GM12875 (cell line): Measurements from ENCODE around the gene ATAD1.

Source experiments
- H3K4me3 ChIP-seq: one replicate; pipeline ENCODE4 v1.5.1; 2011; ENCODE audit warnings: low read depth, low read length, control low read depth
- TF ChIP-seq, protein P1 (sequence below): IDR thresholded peaks from 2 replicates; pipeline ENCODE4 v1.5.1; 2011; ENCODE audit warnings: low read depth, mild to moderate bottlenecking, control low read depth, inconsistent platforms, low read length, moderate library complexity, borderline replicate concordance; ENCODE audit not compliant: insufficient read depth

ATAD1 gene

DNA sequence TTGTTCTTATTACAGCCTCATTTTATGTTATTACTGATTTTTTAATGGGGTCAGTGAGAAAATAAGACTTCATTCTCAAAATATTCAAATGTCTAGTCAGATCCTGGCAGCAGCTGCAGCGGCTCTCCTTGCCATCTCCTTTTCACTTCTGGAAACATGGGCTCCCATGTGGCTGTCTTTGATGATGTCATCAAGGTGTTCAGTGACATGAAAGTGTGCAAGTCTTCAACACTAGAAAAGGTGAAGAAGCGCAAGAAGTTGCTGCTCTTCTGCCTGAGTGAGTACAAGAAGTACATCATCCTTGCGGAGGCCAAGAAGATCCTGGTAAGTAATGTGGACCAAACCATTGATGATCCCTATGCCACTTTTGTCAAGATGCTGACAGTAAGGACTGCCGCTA lies 25.7 kb upstream of the ATAD1 start:
- TF ChIP-seq, protein P1, sequence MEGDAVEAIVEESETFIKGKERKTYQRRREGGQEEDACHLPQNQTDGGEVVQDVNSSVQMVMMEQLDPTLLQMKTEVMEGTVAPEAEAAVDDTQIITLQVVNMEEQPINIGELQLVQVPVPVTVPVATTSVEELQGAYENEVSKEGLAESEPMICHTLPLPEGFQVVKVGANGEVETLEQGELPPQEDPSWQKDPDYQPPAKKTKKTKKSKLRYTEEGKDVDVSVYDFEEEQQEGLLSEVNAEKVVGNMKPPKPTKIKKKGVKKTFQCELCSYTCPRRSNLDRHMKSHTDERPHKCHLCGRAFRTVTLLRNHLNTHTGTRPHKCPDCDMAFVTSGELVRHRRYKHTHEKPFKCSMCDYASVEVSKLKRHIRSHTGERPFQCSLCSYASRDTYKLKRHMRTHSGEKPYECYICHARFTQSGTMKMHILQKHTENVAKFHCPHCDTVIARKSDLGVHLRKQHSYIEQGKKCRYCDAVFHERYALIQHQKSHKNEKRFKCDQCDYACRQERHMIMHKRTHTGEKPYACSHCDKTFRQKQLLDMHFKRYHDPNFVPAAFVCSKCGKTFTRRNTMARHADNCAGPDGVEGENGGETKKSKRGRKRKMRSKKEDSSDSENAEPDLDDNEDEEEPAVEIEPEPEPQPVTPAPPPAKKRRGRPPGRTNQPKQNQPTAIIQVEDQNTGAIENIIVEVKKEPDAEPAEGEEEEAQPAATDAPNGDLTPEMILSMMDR, result no peak
- no peak overlapping the region for H3K4me3 ChIP-seq

DNA sequence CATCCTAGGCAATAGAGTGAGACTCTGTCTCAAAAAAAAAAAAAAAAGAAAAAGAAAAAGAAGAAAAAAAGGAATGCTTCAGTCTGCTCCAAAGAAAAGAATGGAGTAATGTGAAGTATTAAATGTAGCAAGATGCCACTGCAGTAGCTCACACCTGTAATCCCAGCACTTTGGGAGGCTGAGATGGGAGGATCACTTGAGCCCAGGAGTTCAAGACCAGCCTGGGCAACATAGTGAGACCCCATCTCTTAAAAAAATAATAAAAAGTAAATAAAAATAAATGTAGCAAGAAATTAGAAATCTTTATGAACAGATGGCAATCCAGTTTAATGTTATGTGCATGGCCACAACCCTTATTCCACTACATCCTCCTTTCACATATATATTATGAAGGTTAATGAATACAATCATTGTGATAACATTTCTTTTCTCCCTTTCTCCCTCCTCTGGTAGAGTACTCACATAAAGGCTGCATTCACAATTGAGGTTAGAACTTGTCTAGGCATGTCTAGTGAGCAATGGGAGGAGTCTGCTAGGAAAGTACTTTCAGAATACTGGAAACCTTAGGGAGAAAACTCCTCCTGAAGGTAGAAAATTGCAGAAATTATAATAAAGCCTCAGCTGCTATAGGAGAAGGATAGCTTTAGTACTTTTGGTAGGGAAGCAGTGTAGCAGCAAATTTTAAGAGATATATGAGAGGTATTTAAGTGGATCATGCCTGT lies 24.9 kb upstream of the ATAD1 start:
- TF ChIP-seq, protein P1, result no peak
- no peak overlapping the region for H3K4me3 ChIP-seq

DNA sequence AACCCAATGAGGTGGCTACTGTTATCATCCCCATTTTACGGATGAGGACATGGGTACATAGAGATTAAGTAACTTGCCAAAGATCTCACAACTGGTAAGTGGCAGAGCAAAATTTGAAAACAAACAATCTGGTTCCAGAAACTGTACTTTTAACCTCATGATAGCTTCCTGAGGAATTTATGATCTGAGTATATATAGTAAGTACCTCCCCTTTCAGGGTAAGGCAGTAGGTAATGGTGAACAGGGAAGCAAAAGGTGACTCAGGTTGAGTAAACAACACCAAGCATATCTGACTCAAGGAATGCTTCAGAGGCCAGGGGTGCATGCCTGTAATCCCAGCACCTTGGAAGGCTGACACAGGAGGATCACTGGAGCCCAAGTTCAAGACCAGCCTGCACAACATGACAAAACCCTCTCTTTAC lies 24.2 kb upstream of the ATAD1 start:
- TF ChIP-seq, protein P1, result no peak
- no peak overlapping the region for H3K4me3 ChIP-seq

DNA sequence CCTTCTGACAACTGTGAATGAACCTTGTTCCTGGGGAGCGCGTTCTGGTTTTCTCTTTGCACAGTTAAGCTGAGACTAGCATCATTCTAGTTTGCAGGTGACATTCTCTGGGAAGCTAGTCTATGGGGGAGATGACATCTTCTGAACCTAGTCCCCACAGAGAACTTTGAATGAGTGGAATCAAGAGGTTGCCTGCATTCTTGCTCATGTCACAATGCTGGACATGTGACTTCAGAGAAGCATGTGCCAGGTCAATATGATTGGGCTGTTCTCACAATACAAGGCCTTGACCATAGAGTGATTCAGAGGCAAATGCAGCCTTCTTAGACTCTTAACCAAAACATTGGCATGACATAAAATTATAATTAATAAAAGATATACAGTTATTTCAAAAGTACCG lies 23.2 kb upstream of the ATAD1 start:
- no peak overlapping the region for H3K4me3 ChIP-seq
- TF ChIP-seq, protein P1, result no peak

DNA sequence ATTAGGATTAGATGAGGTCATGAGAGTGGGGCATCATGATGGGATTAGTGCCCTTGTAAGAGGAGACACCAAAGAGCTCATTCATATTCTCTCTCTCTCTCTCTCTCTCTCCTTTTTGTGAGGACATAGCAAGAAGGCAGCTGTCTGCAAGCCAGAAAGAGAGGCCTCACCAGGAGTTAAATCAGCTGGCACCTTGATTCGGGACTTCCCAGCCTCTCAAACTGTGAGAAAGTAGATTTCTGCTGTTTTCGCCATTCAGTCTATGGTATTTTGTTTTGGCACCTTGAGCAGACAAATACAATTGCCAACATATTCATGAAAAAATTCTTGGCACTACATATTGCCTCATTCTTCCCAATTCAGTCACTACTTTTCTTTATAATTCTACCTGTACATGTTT lies 20.6 kb upstream of the ATAD1 start:
- TF ChIP-seq, protein P1, result no peak
- H3K4me3 ChIP-seq, result no peak overlapping the region

DNA sequence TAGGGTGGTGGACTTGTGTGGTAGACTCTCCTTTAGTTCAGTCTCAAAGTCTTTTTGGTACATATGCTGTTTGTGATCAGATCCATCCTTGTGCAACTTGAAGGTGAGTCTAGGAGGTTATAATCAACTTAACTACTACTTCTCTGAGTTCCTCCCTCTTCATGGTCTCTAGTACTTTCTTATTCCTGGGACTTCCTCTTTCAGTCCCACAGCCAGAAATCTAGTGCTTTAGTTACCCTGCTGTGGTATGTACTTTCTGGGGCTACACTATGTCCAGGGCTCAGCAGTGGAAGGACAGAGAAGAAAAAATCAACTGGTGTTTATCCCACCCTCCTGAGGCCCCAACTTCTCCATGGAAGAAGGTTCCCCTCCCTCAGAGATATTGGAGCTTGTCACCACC lies 19.4 kb upstream of the ATAD1 start:
- no peak overlapping the region for H3K4me3 ChIP-seq
- TF ChIP-seq, protein P1, result no peak

DNA sequence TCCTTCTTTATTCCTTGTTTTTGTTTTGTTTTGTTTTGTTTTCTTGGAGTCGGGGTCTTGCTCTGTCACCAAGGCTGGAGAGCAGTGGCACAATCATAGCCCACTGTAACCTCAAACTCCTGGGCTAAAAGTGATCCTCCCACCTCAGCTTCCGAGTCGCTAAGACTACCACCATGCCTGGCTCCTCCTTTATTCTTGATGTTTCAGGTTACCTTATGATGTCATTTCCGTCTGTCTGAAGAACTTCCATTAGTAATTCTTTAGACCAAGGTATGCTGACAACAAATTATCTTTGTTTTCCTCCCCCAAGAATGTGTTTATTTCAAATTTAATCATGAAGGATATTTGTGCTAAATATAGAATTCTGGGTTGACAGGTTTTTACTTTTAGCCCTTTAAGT lies 18.1 kb upstream of the ATAD1 start:
- TF ChIP-seq, protein P1, result no peak
- H3K4me3 ChIP-seq, result no peak overlapping the region
